Keratinocyte (primary cell): ENCODE results near the gene INPP5A. TPM values are rescaled to one million over a fixed set of nuclear protein-coding genes. Genes with fewer than 3 reads are reported as not detected.

Experiments used
- DNase-seq: peaks from one replicate; pipeline ENCODE4 v3.0.0-alpha.2; 2011; ENCODE audit warnings: low read depth, missing footprints, low spot score
- FAIRE-seq: peaks from 2 replicates; lab custom pipeline; 2011; peaks lifted over from hg19 to GRCh38; lab: Jason Lieb, UNC
- H2AFZ ChIP-seq: 2 replicates; pipeline ENCODE4 v1.6.0; 2012; ENCODE audit warnings: low read length, control low read depth, inconsistent platforms; ENCODE audit not compliant: control insufficient read depth
- H3K27ac ChIP-seq: 2 replicates; pipeline ENCODE4 v1.5.1; 2011; ENCODE audit warnings: low read length; ENCODE audit not compliant: control insufficient read depth, insufficient read depth
- H3K27me3 ChIP-seq: 3 replicates; pipeline ENCODE4 v1.6.0; 2011; ENCODE audit warnings: low read length; ENCODE audit not compliant: control insufficient read depth, insufficient read depth; ENCODE audit errors: extremely low read depth
- H3K36me3 ChIP-seq, 2 experiments: 2 replicates in 1 of 2; 3 replicates in 1 of 2; pipeline ENCODE4 v1.5.1; 2011; ENCODE audit warnings: low read length in 2 of 2, mild to moderate bottlenecking in 1 of 2; ENCODE audit not compliant: control insufficient read depth in 2 of 2, insufficient read depth in 2 of 2; ENCODE audit errors: extremely low read depth in 1 of 2
- H3K4me1 ChIP-seq: 3 replicates; pipeline ENCODE4 v1.5.1; 2011; ENCODE audit warnings: low read length; ENCODE audit not compliant: control insufficient read depth, insufficient read depth; ENCODE audit errors: extremely low read depth
- H3K4me2 ChIP-seq: 3 replicates; pipeline ENCODE4 v1.6.0; 2011; ENCODE audit warnings: low read depth, low read length; ENCODE audit not compliant: control insufficient read depth, insufficient read depth; ENCODE audit errors: extremely low read depth
- H3K4me3 ChIP-seq, 3 experiments: fragments of 200-600 bp in 1 of 3; sonication (generic) in 1 of 3; 2 replicates in 2 of 3; 3 replicates in 1 of 3; pipeline ENCODE4 v1.5.1; 2011 to 2016; ENCODE audit warnings: low read length in 3 of 3, mild to moderate bottlenecking in 3 of 3, control low read depth in 2 of 3, inconsistent platforms in 1 of 3, low read depth in 1 of 3, mixed read lengths in 1 of 3, mixed run types in 1 of 3, moderate library complexity in 1 of 3; ENCODE audit not compliant: control insufficient read depth in 2 of 3, insufficient read depth in 2 of 3; ENCODE audit errors: extremely low read depth in 1 of 3
- H3K79me2 ChIP-seq: 2 replicates; pipeline ENCODE4 v1.6.0; 2012; ENCODE audit warnings: low read length; ENCODE audit not compliant: control insufficient read depth, insufficient read depth
- H3K9ac ChIP-seq: 3 replicates; pipeline ENCODE4 v1.6.0; 2011; ENCODE audit warnings: low read length; ENCODE audit not compliant: control insufficient read depth, insufficient read depth; ENCODE audit errors: extremely low read depth
- H3K9me1 ChIP-seq: 3 replicates; pipeline ENCODE4 v1.6.0; 2011; ENCODE audit warnings: low read length; ENCODE audit not compliant: control insufficient read depth, insufficient read depth; ENCODE audit errors: extremely low read depth
- H3K9me3 ChIP-seq: 2 replicates; pipeline ENCODE4 v1.5.1; 2012; ENCODE audit warnings: low read depth, low read length; ENCODE audit not compliant: control insufficient read depth
- H4K20me1 ChIP-seq: 3 replicates; pipeline ENCODE4 v1.6.0; 2011; ENCODE audit warnings: low read length; ENCODE audit not compliant: control insufficient read depth, insufficient read depth; ENCODE audit errors: extremely low read depth
- CTCF ChIP-seq, 3 experiments: IDR thresholded peaks in 1 of 3; conservative IDR thresholded peaks in 1 of 3; optimal IDR thresholded peaks in 1 of 3; 2 replicates in 2 of 3; 3 replicates in 1 of 3; pipeline versions ENCODE3 to v1.5.1; 2011; ENCODE audit warnings: low read length in 3 of 3, mild to moderate bottlenecking in 3 of 3, moderate library complexity in 2 of 3, control low read depth in 1 of 3, inconsistent platforms in 1 of 3; ENCODE audit not compliant: insufficient read depth in 2 of 3; ENCODE audit errors: extremely low read depth in 1 of 3
- EZH2 ChIP-seq: IDR thresholded peaks from one replicate; pipeline ENCODE4 v1.6.1; 2012; ENCODE audit warnings: inconsistent platforms, mild to moderate bottlenecking, low read length, moderate library complexity
- dilution Hi-C: fragments of 300-500 bp; cut with MboI; formaldehyde crosslinking; loops from one replicate; pipeline ENCODE4 v1.7.0; 2020; ENCODE audit warnings: low sequenced_read_pairs; ENCODE audit not compliant: extremely low pct_ligation_motif_present
- polyA plus RNA-seq, 5 experiments: library from polyadenylated mRNA; depleted of rRNA in 3 of 5; stranded (reverse) in 3 of 5; stranded (forward) in 1 of 5; unstranded in 1 of 5; fragments of >200 nt; gene quantifications; 1 replicate in 1 of 5; 2 replicates in 3 of 5; 3 replicates in 1 of 5; pipeline versions ENCODE4 v1.2.1 to v1.2.3, GENCODE V29; 2011 to 2012; ENCODE audit warnings: missing spikeins in 2 of 5, low read depth in 1 of 5, low replicate concordance in 1 of 5

Gene INPP5A
- polyA plus RNA-seq, 1 donor (not counting 4 experiments of a cell fraction or from before 2014, with no cell fraction given): 11.2 TPM

DNA sequence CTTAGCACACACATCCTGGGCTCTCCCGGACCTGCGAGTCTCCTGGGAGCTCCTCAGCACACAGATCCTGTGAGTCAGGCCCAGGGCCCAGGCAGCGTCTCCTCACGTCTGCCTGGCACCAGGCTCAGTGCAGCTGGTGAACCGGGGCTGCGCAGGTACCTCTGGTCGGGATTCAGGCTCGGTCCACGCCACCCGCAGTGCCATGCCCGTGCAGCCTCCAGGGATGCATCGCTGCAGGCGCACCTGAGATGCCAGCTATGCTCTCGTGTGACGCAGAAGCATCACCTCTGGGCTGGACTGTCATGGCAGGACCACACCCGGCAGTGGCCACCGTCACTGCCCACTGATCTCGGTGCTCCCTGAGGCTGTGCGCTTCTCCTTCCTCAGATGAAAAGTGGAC is 196.3 kb downstream of the INPP5A start:
- dilution Hi-C loops: no loop called here
- Histone ChIP-seq H3K79me2 (no peaks in the 10 kb centered on the region), H3K4me2 (no peak overlapping the region), H3K9me3 (no peaks in the 10 kb centered on the region), H4K20me1 (no peaks in the 10 kb centered on the region), H3K4me3 (no peak overlapping the region), H3K9ac (no peak overlapping the region), H3K27ac (no peak overlapping the region), H3K36me3 (no peaks in the 10 kb centered on the region), H3K27me3 (no peaks in the 10 kb centered on the region), H3K9me1 (no peaks in the 10 kb centered on the region), H3K4me1 (no peaks in the 10 kb centered on the region), H2AFZ (no peak overlapping the region)
- no peak for TF ChIP-seq CTCF (optimal IDR thresholded peaks at IDR 0.05 in 1 of 3, IDR thresholded peaks at IDR 0.05 in 1 of 3, conservative IDR thresholded peaks at IDR 0.05 in 1 of 3; ENCODE audit: extremely low read depth in 1 of 3, insufficient read depth in 2 of 3, low read length in 3 of 3)
- no peak for TF ChIP-seq EZH2
- DNase-seq (no peak), FAIRE-seq (no peak)

- Histone ChIP-seq H3K9ac (no peak overlapping the region), H3K9me3 (no peaks in the 10 kb centered on the region), H2AFZ (no peak overlapping the region), H3K4me2 (no peak overlapping the region), H4K20me1 (no peaks in the 10 kb centered on the region), H3K4me3 (no peak overlapping the region), H3K36me3 (no peaks in the 10 kb centered on the region), H3K9me1 (no peaks in the 10 kb centered on the region), H3K27ac (no peak overlapping the region), H3K4me1 (no peaks in the 10 kb centered on the region), H3K27me3 (no peaks in the 10 kb centered on the region), H3K79me2 (no peaks in the 10 kb centered on the region)
- FAIRE-seq (no peak), DNase-seq (no peak)
- TF ChIP-seq CTCF (optimal IDR thresholded peaks at IDR 0.05 in 1 of 3, IDR thresholded peaks at IDR 0.05 in 1 of 3, conservative IDR thresholded peaks at IDR 0.05 in 1 of 3; ENCODE audit: extremely low read depth in 1 of 3, insufficient read depth in 2 of 3, low read length in 3 of 3) (no peak), EZH2 (no peak)
- dilution Hi-C loops: no loop called here
These were observed 197.8 kb downstream of the INPP5A start for GRCh38 chr10:132735341-132735775.
